Fibroblast of lung (primary cell): ENCODE results near the gene CLOCK. TPM values are rescaled to one million over a fixed set of nuclear protein-coding genes. Genes with fewer than 3 reads are reported as not detected.

Source experiments
- DNase-seq, 2 donors: peaks; one replicate each; pipeline versions ENCODE4 v3.0.0 to v3.0.0-alpha.2; 2010; ENCODE audit warnings: low read depth in 2 of 2
- H2AFZ ChIP-seq: 2 replicates; pipeline ENCODE4 v1.5.1; 2012; ENCODE audit warnings: low read length, control low read depth, inconsistent platforms
- H3K27ac ChIP-seq: 2 replicates; pipeline ENCODE4 v1.5.1; 2011; ENCODE audit warnings: low read length, control low read depth; ENCODE audit not compliant: insufficient read depth
- H3K27me3 ChIP-seq: 2 replicates; pipeline ENCODE4 v1.5.1; 2011; ENCODE audit warnings: mild to moderate bottlenecking, low read length; ENCODE audit not compliant: control insufficient read depth, insufficient read depth
- H3K36me3 ChIP-seq: 2 replicates; pipeline ENCODE4 v1.5.1; 2011; ENCODE audit warnings: low read length; ENCODE audit not compliant: control insufficient read depth, insufficient read depth
- H3K4me1 ChIP-seq: 2 replicates; pipeline ENCODE4 v1.5.1; 2011; ENCODE audit warnings: low read length; ENCODE audit not compliant: control insufficient read depth, insufficient read depth; ENCODE audit errors: extremely low read depth
- H3K4me2 ChIP-seq: 2 replicates; pipeline ENCODE4 v1.5.1; 2011; ENCODE audit warnings: low read length, control low read depth; ENCODE audit not compliant: insufficient read depth; ENCODE audit errors: extremely low read depth
- H3K4me3 ChIP-seq, 4 experiments: fragments of 200-600 bp in 1 of 4; sonication (generic) in 1 of 4; replicated peaks in 1 of 4; 2 replicates each; pipeline ENCODE4 v1.5.1; 2011 to 2016; ENCODE audit warnings: low read length in 4 of 4, low read depth in 3 of 4, mild to moderate bottlenecking in 3 of 4, control low read depth in 2 of 4, inconsistent platforms in 1 of 4, mixed read lengths in 1 of 4; ENCODE audit not compliant: insufficient read depth in 1 of 4; ENCODE audit errors: control extremely low read depth in 1 of 4
- H3K79me2 ChIP-seq: 2 replicates; pipeline ENCODE4 v1.5.1; 2012; ENCODE audit warnings: mild to moderate bottlenecking, low read length, inconsistent platforms; ENCODE audit not compliant: control insufficient read depth, insufficient read depth
- H3K9ac ChIP-seq: 2 replicates; pipeline ENCODE4 v1.5.1; 2011; ENCODE audit warnings: mild to moderate bottlenecking, low read length, control low read depth; ENCODE audit not compliant: insufficient read depth
- H3K9me3 ChIP-seq: 2 replicates; pipeline ENCODE4 v1.5.1; 2012; ENCODE audit warnings: low read depth, low read length; ENCODE audit not compliant: control insufficient read depth, insufficient read depth
- H4K20me1 ChIP-seq: 2 replicates; pipeline ENCODE4 v1.5.1; 2011; ENCODE audit warnings: low read length; ENCODE audit not compliant: control insufficient read depth, insufficient read depth; ENCODE audit errors: extremely low read depth
- EZH2 ChIP-seq: IDR thresholded peaks from 2 replicates; pipeline ENCODE4 v1.5.1; 2012; ENCODE audit warnings: low read length, control low read depth, mild to moderate bottlenecking; ENCODE audit errors: missing control alignments
- polyA plus RNA-seq, 2 donors: library from polyadenylated mRNA; depleted of rRNA in 1 of 2; stranded (reverse) in 1 of 2; unstranded in 1 of 2; fragments of >200 nt; gene quantifications; 2 replicates each; pipeline ENCODE4 v1.2.1, GENCODE V29; 2011 to 2012; ENCODE audit warnings: missing spikeins in 1 of 2
- total RNA-seq: library from RNA; depleted of rRNA; stranded (reverse); fragments of >200 nt; gene quantifications from 2 replicates; pipeline ENCODE4 v1.2.1, GENCODE V29; 2014
- TF ChIP-seq, protein P1 (sequence below), 2 donors: IDR thresholded peaks in 1 of 2; conservative IDR thresholded peaks in 1 of 2; 1 replicate in 1 of 2; 2 replicates in 1 of 2; pipeline ENCODE4 v1.5.1; 2011 to 2012; ENCODE audit warnings: low read length in 2 of 2, control low read depth in 1 of 2, inconsistent platforms in 1 of 2, low read depth in 1 of 2, mild to moderate bottlenecking in 1 of 2

CLOCK gene
- total and polyA plus RNA-seq, 2 donors (not counting 1 experiment from before 2014, with no cell fraction given) = 26.1 to 27.4 TPM

DNA sequence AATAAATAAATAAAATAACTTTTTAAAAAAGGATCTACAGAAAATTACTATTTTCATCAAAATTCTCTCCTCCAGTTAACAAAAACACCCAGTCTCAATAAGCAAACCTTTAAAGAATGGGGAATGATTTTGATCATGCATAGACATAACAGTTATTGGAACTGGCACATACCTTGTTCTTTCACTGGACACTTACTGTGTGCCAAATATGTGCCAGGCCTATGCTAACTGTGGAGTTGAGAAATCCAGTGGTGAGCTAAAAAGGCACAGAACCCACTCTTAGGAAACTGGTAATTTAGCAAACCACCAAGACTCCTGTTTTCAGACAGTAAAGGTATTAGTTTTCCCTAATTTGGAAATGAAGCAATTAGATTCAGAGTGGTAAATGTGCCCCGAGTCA is 39.1 kb downstream of the CLOCK start:
- H4K20me1 ChIP-seq = no peaks in the 10 kb centered on the region
- H3K9ac ChIP-seq = no peak overlapping the region
- peaks cover 1% of the 10 kb centered on the region for H3K36me3 ChIP-seq
- H3K4me2 ChIP-seq = no peak overlapping the region
- no peaks in the 10 kb centered on the region for H3K27me3 ChIP-seq
- no peak overlapping the region for H2AFZ ChIP-seq
- no peaks in the 10 kb centered on the region for H3K9me3 ChIP-seq
- no peaks in the 10 kb centered on the region for H3K4me1 ChIP-seq
- no peak for DNase-seq
- H3K4me3 ChIP-seq = no peak overlapping the region
- no peak for TF ChIP-seq EZH2
- TF ChIP-seq, protein P1, sequence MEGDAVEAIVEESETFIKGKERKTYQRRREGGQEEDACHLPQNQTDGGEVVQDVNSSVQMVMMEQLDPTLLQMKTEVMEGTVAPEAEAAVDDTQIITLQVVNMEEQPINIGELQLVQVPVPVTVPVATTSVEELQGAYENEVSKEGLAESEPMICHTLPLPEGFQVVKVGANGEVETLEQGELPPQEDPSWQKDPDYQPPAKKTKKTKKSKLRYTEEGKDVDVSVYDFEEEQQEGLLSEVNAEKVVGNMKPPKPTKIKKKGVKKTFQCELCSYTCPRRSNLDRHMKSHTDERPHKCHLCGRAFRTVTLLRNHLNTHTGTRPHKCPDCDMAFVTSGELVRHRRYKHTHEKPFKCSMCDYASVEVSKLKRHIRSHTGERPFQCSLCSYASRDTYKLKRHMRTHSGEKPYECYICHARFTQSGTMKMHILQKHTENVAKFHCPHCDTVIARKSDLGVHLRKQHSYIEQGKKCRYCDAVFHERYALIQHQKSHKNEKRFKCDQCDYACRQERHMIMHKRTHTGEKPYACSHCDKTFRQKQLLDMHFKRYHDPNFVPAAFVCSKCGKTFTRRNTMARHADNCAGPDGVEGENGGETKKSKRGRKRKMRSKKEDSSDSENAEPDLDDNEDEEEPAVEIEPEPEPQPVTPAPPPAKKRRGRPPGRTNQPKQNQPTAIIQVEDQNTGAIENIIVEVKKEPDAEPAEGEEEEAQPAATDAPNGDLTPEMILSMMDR (conservative IDR thresholded peaks at IDR 0.05 in 1 of 2, IDR thresholded peaks at IDR 0.05 in 1 of 2; ENCODE audit: low read depth in 1 of 2, low read length in 2 of 2) = no peak
- no peak overlapping the region for H3K27ac ChIP-seq
- peaks cover 4% of the 10 kb centered on the region for H3K79me2 ChIP-seq

DNA sequence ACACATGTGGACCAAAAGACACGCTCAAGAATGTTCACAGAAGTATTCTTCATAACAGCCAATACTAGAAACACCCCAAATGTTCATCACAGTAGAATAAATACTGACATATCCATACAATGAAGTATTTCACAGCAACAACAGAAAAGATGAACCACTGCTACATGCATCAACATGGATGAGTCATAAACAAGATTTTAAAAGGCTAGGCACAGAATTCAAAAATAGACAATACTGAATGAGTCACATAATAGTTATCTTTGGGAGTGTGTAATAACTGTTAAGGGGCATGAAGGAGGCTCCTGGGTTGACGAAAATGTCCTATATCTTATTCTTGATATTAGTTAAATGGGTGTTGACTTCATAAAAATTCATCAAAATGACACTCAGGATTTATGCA is 43.5 kb downstream of the CLOCK start:
- no peaks in the 10 kb centered on the region for H3K4me1 ChIP-seq
- TF ChIP-seq, protein P1 (conservative IDR thresholded peaks at IDR 0.05 in 1 of 2, IDR thresholded peaks at IDR 0.05 in 1 of 2; ENCODE audit: low read depth in 1 of 2, low read length in 2 of 2) = no peak
- no peak for TF ChIP-seq EZH2
- H3K4me3 ChIP-seq = no peak overlapping the region
- H3K4me2 ChIP-seq = no peak overlapping the region
- no peak overlapping the region for H2AFZ ChIP-seq
- H4K20me1 ChIP-seq = no peaks in the 10 kb centered on the region
- no peak overlapping the region for H3K9ac ChIP-seq
- peaks cover 1% of the 10 kb centered on the region for H3K36me3 ChIP-seq
- no peaks in the 10 kb centered on the region for H3K27me3 ChIP-seq
- peak; percentile 58 to 78 for DNase-seq
- no peaks in the 10 kb centered on the region for H3K9me3 ChIP-seq
- H3K27ac ChIP-seq = no peak overlapping the region
- peaks cover 6% of the 10 kb centered on the region for H3K79me2 ChIP-seq

DNA sequence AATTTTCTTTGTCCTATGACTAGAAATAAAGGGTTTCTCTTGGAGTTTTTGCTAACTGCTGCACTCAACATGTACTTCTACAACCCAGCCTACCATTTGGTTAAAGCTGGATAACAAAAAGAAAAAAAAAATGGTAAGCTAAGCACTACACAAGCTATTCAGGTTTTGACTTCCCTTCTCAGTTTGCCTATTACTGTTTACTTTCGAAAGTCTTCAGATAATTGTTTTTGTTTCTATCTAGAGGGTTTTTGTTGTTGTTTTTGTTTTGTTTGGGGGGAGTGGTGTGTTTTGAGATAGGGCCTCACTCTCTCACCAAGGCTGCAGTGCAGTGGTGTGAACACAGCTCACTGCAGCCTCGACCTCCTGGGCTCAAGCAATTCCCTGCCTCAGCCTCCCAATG is 46.6 kb downstream of the CLOCK start:
- Histone ChIP-seq H4K20me1 (no peaks in the 10 kb centered on the region), H3K27me3 (no peaks in the 10 kb centered on the region), H3K9ac (no peak overlapping the region), H3K4me1 (no peaks in the 10 kb centered on the region), H3K9me3 (no peaks in the 10 kb centered on the region), H3K36me3 (no peaks in the 10 kb centered on the region), H3K4me2 (no peak overlapping the region), H3K79me2 (peaks cover 8% of the 10 kb centered on the region), H3K4me3 (no peak overlapping the region), H2AFZ (no peak overlapping the region), H3K27ac (no peak overlapping the region)
- no peak for DNase-seq
- TF ChIP-seq EZH2 = no peak
- TF ChIP-seq, protein P1 (conservative IDR thresholded peaks at IDR 0.05 in 1 of 2, IDR thresholded peaks at IDR 0.05 in 1 of 2; ENCODE audit: low read depth in 1 of 2, low read length in 2 of 2) = no peak
